ELR (cell line): ENCODE data around the gene STK11.
"Not testable (repeated sequence)": the region's sequence is repeated elsewhere in the genome, so short reads cannot be mapped to it uniquely, and the experiment has no call there.

Experiments used
- DNase-seq: peaks from one replicate; pipeline ENCODE4 v3.0.0-alpha.2; 2015; ENCODE audit warnings: low read depth

Gene STK11

DNA sequence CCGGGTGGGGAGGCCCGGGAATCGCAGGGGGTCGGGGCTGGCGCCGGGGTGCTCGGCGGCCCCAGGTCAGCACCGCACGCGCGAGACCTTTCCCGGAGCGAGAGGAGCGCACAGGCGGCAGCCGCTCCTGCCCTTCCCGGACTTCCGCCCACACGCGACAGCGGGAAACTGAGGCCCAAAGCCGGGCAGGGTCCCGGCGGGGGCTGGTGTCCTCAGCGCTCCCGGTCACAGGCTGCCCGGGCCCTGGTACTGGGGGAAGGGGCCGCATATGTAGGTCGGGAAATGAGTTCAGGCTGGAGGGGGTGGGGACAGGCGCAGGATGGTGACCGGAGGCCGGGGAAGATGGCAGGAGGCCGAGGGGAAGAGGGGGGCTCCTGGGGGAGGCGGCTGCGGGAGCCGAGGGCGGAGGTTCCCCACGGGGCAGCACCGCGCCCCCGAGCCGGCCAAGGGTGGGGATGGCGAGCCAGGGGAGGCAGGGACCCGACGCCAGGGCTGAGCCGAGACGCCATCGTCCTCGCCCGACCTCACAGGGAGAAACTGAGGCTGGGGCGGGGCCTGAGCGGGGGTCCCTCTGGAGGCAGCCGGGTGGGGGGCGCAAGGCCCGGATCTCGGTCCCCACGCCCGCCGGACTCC, 31.6 kb downstream of the STK11 start:
- peak; percentile 54 for DNase-seq

DNA sequence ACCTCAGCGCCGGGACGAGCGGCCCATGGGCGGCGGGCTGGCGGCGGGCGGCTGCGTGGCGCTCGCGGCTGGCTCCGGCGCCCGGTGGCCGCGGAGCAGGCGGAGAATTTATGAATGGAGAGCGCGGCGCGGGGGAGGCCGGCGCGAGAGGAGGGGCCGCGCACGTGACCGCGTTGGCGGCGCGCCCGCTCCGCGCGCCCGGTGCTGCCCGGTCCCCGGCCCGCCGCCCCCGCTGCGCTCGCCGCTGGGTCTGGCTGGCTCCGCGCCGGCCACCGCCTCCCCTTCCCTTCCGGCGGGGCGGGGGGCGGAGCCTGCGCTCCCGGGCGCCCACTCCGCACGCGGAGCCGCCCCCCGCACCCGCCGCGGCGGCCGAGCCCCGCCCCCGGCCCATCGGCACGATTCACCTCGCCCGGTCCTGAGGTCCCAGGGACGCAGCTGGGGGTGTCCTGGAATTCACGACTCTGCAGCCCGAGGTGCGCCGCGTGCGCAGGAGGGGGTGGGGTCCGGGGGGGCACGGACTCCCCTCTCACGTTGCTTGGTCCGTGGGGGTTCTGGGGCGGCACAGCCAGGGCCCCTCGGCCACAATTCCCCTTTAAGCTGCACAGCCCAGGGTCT, 32.3 kb downstream of the STK11 start, which contains the start of gene CBARP:
CBARP (minus strand) TSS at position 252 of the 615 bp plus-strand sequence. CDS start 1,905 bp downstream, outside the sequence.
- peak; percentile 60 for DNase-seq

DNA sequence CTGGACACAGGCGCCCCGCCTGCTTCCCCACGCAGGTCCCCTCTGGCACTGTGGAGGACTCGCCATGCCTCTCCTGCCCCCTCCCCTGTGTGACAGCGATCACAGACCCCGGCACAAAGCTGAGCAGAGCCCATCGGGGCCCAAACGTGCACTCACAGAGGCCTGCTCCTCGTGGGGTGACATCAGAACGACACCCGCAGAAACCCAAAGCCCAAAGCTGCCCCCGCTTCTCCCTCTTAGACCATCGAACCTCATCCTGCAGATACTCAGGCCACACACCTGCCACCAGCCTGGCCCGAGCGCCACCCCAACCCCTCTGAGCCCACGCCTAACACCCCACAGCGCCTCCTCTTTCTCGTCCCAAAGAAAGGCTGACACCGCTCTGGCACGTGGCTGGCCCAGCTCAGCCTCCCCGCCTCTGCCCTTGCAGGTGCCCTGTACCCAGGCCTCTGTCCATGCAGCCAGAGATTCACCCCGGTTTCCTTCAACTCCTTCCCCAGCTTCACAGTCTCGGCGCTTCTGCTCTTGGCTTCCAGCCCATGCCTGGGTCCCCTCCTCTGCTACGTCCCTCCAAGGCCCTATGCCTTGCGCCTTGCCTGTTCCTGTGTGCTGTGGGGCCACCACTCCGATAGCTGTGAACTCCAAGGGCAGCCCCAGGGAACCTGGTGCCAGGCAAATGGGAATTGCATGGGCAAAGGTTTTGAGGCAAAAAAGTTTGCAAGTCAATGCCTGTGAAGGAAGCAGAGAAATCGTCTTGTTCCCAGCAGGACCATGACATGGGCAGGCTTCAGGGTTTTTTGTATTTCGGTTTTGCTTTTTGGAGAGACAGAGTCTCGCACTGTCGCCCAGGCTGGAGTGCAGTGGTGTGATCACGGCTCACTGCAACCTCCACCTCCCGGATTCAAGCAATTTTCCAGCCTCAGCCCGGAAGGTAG, 33.1 kb downstream of the STK11 start:
- DNase-seq: no peak

DNA sequence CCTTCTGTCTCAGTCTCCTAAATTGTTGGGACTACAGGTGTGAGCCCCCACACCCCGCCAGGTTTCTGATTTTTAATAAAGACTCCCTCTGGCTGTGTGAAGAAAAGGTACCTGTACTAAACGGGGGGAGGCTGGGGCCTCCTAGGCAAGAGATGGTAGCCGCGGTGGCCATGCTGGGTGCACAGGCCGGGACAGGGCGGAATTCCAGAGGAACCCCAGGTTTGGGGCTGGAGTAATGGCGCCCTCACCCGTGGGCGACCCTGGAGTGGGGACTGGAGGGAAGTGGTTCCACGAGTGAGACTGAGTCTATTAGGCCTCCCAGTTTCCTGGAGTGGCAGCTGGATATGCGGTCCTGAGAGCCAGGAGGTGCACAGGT, 33.8 kb downstream of the STK11 start:
- no peak for DNase-seq

DNA sequence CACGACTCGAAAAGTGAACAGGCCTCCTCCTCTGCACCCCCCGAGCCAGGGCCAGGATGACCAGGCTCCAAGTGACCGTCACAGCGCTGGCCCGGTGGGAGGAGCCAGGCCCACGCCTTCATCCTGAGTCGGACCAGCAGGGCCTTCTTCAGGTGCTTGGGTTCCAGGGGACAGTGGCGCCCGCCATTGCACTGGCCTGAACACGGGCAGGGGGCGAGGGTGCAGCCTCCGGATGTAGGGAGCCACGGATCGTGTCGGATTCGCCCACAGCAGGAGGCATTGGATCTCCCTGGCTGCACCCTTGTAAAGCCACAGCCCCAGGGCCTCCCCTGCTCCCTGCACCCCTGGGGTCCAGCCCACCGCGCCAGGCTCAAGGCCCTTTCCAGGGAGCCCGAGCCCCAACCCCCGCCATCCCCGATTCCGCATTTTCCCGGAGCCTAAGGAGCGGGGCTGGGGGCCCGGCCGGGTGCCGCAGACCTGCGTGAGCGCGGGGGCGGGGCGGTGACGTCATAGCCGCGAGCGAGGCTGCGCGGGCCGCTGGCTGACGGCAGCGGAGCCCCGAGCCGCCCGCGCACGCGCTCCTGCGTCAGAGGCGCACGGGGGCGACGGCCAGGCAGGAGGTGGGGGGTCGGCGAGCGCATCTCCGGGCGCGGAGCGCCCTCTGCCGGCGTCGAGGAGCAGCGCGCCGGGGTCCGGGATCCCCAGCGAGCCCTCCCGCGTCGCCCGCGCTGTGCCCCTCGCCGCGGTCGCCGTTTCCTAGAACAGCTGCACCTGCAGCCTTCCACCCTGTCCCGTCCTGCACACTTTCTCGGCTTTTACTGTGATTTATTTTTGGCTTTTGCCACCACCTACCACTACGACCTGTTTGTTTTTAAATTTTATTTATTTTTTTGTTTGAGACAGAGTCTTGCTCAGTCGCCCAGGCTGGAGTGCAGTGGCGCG, 34.5 kb downstream of the STK11 start:
- peak; percentile 93 for DNase-seq

DNA sequence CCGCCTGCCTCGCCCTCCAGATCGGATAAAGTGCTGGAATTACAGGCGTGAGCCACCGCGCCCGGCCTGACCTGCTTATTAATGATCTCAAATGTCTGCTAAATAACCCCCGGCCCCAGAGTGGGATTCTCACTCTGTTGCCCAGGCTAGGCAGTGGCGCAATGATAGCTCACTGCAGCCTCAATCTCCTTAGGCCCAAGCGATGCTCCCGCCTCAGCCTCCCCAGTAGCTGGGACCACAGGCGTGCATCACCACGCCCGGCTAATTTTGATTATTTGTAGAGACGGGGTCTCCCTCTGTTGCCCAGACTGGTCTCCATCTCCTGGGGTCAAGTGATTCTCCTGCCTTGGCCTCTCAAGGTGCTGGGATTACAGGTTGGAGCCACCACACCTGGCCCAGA, 35.3 kb downstream of the STK11 start:
- DNase-seq: no peak

DNA sequence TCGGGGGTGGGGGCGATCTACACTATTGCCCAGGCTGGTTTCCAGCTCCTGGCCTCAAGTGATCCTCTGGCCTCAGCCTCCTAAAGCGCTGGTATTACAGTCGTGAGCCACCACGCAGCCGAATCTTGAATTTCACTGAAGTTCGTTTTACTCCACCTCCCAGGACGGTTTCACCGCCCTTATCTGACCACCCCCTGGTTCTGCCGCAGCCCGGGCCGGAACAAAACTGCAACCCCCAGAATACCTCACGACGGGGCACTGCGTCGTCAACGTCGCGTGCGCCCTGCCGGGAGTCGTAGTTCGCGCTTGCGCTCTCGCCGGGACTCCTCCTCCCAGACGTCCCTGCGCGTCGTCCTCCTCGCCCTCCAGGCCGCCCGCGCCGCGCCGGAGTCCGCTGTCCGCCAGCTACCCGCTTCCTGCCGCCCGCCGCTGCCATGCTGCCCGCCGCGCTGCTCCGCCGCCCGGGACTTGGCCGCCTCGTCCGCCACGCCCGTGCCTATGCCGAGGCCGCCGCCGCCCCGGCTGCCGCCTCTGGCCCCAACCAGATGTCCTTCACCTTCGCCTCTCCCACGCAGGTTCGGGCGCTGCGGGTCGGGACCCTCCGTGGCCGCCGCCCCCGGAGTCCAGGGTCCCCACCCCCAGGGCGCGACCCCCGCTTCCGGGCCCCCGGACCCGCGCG, 36.0 kb downstream of the STK11 start, which contains the start of gene ATP5F1D:
ATP5F1D (plus strand) TSS at position 335 of the 679 bp plus-strand sequence; CDS start at position 435, 100 bp downstream.
- DNase-seq: peak; percentile 97

DNA sequence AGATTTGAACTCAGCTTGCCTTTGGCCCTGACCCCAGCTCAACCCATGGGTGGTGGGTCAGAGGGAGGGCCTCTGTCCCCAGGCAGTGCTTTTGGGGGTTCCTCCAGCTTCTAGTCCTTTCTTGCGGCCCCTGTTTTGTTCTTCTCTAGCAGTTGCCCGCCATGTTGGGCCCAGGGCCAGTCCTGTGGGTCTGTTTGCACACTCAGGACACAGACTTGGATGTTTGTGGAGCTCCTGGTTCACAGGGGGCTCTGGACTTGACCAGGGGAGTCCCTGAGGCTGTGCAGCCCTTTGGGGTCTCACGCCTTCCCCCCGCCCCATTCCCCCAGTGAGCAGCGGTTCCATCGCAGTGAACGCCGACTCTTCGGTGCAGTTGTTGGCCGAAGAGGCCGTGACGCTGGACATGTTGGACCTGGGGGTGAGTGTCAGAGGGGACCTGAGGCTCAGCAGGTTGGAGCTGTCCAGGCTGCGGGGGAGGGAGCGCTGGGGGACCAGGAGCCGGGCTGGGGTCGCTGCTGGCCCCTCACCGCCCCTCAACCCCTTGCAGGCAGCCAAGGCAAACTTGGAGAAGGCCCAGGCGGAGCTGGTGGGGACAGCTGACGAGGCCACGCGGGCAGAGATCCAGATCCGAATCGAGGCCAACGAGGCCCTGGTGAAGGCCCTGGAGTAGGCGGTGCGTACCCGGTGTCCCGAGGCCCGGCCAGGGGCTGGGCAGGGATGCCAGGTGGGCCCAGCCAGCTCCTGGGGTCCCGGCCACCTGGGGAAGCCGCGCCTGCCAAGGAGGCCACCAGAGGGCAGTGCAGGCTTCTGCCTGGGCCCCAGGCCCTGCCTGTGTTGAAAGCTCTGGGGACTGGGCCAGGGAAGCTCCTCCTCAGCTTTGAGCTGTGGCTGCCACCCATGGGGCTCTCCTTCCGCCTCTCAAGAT, 38.5 kb downstream of the STK11 start:
- peak; percentile 85 for DNase-seq

DNA sequence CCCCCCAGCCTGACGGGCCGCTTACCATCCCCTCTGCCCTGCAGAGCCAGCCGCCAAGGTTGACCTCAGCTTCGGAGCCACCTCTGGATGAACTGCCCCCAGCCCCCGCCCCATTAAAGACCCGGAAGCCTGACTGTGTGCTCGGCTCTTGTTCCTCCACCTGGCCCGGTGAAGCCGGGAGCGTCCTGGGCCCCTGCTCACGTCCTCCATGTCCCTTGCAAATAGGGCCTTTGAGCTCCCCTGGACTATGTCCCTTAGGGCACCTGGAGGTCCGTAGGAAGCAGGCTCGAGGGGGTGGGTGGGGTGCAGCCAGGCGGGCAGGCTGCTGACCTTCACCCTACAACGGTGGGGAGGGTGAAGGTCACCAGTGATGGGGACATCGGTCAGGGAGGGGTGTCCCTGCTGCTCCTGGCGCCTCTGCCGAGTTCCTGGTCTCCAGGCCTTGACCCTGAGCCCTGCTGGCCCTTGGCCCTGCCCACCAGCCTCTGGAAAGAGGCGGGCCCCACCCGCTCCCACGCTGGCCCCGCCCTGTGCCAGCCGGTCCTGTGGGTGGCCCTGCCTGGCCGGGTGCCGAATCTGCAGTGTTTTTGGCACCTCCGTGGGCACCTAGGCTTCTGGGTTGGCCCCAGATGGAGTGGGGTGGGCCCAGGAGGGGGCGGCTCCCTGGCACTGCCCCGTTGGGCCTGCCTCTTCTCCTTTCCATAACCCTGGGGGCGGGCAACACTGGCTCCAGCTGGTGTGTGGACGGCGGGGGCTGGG, 39.3 kb downstream of the STK11 start:
- no peak for DNase-seq

DNA sequence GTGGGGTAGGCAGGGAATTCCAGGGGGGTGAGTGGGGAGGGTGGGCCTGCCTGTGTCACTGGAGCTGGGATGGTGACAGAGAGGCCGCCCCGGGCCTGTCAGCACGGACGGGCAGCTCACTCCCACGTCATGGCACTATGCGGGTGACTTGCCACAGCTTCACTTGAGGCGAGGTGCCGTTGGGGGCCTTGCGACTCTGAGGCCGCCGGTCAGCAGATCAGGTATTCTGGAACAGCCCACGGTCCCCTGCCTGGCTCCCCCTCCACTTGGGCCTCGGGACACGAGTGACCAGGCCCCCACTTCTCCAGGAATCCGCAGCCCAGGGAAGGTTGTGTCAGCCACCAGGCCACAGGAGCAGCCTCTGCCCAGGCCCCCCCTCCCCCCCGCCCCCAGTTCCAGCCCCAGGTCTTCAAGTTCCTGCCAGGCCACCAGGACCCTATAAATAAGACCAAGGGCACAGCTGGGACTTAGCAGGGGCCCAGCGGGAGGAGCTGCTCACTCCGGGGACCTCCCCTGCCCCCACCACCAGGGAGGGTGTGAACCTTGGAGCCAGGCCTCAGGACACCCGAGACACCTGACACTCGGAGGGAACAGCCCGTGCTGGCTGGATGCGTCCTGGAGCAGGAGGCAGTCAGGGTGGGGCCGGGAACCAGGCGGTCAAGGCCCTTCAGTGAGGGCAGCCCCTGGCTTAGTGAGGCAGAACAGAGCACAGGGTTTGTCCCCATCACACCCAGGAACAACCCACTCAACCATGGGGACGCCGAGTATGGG, 40.1 kb downstream of the STK11 start:
- DNase-seq: no peak

DNA sequence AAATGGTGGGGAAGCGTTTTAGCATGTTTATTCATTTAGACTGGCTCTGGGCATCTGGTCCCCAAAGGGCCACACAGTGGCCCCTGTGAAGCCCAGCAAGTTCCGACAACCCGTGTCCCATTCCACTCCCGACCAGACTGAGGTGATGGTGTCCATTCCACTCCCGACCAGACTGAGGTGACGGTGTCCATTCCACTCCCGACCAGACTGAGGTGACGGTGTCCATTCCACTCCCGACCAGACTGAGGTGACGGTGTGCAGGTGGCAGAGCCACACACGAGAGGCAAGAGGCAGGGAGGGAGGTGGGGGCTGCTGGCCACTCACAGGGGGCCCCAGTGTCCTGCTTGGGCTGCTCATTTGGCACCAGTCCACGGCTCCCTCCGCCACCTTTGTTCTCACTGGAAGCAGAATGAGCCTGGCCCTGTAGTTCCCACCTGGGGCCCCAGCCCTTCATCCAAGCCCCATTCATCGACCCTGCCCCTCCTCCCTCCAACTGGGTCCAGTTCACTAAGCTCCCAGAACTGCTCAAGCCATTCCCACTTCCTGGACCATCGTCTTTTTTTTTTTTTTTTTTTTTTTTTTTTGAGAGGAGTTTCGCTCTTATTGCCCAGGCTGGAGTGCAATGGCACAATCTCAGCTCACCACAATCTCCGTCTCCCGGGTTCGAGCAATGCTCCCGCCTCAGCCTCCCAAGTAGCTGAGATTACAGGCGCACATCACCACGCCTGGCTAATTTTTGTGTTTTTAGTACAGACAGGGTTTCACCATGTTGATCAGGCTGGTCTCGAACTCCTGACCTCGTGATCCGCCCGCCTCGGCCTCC, 40.9 kb downstream of the STK11 start:
- DNase-seq: not testable (repeated sequence)

DNA sequence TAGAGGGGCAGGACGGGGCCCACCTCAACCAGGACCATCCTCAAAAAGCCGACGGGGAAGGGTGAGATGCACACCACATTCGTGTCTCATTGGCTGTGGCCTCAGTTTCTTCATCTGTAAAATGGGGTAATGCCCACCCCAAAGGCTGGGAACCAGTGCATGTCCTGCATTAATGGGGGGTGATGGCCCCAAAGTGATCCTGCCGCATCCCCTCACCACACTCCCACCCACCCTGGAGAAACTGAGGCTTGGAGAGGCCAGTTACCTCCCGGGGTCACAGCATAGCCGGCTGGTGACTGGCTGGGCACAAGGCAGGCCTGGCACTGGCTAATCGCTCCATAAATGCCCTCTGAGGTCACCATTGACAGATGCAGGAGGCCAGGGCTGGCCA, 42.2 kb downstream of the STK11 start:
- no peak for DNase-seq

DNA sequence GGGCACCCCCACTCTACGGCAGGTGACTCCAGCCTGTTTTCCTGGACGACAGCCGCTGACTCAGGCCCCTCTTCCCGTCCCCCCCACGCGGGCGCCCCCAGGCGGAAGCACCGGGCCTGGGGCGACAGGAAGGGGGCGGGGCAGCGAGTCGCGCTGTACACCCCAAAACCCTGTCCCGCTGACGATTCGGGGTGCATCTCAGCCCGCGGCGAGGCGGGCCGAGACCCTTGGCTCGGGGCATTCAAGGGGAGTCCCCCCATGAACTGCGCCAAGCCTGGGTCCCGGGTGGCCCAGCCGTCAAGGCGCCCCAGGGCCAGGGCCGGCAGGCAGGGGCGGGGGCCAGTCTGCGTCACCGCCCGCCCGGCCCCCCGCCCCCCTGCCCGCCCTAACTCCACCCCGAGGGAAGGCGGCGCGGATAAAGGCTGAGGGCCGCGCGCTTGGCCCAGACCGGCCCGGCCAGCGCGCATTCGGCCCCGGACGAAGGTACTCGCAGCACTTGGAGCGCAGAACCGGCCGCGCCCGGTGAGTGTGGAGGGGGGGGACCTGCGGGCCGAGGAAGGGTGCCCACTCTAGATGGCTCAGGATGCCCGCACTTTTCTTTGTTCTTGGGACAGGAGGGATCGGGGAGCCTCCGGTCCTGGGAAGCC, 42.7 kb downstream of the STK11 start, which contains the start of gene MIDN:
MIDN (plus strand) TSS at position 445 of the 647 bp plus-strand sequence. CDS start 1,714 bp downstream, outside the sequence.
- peak; percentile 90 for DNase-seq

DNA sequence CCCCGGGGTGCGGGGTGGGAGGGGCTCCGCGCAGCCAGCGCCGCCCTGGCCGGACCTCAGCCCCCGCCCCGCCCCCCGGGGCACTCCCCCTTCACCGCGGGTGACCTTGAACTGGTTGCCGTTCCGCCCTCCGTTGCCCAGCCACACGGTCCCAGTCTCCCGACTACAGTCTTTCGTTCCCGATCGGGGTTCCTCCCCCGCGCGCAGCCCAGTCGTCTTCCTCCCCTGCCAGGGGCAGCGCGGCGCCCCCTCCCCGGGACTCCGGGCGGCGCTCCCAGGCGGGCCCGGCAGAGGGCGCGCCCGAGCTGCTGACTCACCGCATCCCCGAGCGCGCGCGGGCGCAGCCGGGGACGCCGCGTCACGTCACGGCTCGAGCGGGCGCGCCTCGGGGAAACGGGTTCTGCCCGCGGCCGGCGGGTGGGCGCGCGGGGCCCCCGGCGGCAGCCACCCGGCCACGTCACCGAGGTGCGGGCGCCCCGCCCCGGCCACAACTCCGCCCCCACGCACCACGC, 43.3 kb downstream of the STK11 start:
- peak; percentile 83 for DNase-seq

DNA sequence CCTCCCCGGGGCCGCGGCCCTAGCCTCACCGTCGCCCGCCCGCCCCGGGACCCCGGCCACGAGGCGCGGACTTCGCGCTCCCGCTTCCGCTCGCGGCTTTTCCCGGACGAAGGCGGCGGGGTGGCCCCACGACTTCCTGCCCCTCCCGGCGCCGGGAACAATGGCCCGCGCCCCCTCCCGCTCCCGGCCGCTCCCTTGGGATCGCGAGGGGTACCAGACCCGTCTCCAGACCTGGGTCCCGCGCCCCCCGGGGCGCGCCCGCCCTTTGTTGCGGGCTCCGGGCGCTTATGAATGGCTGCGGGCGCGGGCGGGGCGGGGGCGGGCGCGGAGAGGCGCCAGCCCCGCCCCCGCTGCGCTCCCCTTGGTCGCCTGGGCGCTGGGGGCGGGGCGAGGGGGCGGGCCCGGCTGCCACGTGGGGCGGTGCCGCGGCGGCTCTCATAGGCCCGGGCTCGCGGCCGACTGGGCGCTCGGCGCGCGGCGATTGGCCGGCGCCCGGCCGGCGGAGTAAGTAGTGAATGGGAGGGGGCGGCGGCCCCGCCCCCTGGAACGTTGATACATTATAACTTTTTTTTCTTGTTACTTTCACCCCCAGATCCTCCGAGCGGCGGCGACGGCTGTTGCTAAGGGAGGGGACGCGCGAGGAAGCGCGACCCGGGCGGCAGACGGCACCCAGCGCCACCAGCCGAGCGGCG, 43.9 kb downstream of the STK11 start:
- peak; percentile 95 for DNase-seq

DNA sequence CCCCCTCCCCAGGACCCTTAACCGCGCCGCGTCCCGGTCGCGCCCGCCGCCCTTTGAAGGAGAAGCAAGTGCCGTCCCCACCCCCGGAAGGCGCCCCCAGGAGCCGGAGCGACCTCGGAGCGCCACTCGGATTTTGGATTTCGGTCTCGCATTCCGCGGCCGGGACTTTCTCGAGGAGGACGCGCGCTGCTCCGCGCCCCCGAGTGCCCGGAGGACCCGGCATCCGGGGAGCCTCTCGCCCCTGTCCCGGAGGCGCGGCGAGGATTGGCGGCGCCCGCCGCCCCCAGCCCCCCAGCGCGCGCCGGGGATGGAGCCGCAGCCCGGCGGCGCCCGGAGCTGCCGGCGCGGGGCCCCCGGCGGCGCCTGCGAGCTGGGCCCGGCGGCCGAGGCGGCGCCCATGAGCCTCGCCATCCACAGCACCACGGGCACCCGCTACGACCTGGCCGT, 44.4 kb downstream of the STK11 start:
- no peak for DNase-seq
